HG03097 (cell line): ENCODE data around the gene MAGT1.
"Not testable (repeated sequence)": the region's sequence is repeated elsewhere in the genome, so short reads cannot be mapped to it uniquely, and the experiment has no call there.

Source experiments
- ATAC-seq: cut with Tn5 transposase; IDR thresholded peaks from one replicate; pipeline ENCODE4 v1.9.1; 2021; ENCODE audit not compliant: unreplicated experiment, low FRiP score

MAGT1 gene

GRCh38 chrX:77894921-77895886 is at the start of gene MAGT1:
TSS of gene MAGT1 (minus strand) at chrX:77895435. CDS start at chrX:77895410, 25 bp downstream.
- peak; percentile 82 for ATAC-seq

DNA sequence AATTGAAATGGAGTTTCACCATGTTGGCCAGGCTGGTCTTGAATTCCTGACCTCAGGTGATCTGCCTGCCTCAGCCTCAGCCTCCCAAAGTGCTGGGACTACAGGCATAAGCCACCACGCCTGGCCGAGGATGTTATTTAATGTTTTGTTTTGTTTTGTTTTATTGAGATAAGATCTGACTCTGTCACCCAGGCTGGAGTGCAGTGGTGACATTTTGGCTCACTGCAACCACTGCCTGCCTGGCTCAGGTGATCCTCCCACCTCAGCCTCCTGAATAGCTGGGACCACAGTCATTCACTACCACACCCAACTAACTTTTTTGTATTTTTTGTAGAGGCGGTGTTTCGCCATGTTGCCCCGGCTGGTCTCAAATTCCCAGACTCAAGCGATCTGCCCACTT is 49.8 kb upstream of the MAGT1 start:
- not testable (repeated sequence) for ATAC-seq

GRCh38 chrX:77938083-77938680 is 42.9 kb upstream of the MAGT1 start:
- ATAC-seq, result no peak

DNA sequence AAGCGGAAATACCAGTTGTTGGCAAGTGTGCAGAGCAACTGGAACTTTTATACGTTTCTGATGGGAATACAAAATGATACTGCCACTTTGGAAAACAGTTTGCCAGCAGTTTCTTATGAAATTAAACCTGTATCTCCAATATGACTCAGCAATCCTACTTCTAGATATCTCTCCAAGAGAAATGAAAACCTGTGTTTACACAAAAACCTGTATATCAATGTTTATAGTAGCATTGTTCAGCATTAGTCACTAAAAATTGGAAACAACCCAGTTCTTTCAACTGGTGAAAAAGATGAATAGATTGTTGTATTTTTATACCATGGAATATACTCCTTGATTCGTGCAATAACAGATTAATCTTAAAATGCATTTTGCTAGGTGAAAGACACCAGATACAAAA is 42.1 kb upstream of the MAGT1 start:
- no peak for ATAC-seq

DNA sequence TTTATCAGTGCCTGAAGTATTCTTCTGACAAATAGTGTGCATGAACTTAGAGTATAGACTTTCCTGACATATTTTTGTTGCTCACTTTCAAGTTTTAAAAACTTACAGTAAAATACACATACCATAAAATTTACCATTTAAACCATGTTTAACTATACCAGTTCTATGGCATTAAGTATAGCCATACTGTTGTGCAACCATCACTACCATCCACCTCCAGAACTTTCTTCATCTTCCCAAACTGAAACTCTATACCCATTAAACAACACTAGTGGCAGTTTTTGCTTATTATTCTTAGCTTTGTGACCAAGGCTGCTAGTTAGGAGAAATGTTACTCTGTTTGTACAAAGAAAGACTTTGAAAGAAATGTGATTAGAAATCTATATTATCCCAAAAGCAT is 41.1 kb upstream of the MAGT1 start:
- ATAC-seq, result no peak

DNA sequence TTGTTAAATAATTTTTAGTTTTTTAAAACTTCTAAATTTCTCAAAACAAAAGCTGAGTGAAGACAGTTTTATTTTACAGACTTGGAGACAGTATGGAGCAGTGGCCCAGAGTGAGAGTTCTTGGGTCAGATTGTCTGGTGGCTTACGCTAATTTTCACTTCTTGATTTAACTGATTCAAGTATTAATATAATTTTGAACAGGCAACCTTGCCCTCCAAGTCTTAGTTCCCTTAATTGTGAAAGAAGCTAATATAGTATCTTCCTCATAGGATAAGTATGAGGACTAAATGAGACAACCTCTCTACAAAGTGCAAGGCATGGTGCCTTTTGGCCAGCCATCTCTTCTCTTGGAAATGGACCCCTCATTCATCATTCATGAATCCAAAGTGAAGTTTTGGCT is 40.7 kb upstream of the MAGT1 start:
- no peak for ATAC-seq

DNA sequence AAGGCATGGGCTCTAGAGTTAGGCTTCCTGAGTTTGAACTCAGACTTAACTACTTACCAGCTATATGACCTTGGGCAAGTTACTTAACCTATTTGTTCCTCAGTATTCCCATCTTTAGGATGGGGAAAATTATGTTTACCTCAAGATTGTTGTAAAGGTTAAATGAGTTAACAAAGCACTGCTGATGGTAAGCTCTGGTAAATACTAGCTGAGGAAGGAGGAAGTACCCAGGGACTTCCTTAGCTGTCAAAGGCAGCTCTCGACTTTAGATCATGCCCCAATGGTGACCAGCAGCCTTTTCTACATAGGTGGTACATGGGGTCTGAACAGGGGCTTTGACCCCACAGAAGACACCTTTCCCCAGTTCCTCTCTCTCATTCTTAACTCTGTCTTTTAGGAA is 35.3 kb upstream of the MAGT1 start:
- ATAC-seq, result no peak

- ATAC-seq, result no peak
Observed at GRCh38 chrX:77925764-77926163, 30.5 kb upstream of the MAGT1 start.

DNA sequence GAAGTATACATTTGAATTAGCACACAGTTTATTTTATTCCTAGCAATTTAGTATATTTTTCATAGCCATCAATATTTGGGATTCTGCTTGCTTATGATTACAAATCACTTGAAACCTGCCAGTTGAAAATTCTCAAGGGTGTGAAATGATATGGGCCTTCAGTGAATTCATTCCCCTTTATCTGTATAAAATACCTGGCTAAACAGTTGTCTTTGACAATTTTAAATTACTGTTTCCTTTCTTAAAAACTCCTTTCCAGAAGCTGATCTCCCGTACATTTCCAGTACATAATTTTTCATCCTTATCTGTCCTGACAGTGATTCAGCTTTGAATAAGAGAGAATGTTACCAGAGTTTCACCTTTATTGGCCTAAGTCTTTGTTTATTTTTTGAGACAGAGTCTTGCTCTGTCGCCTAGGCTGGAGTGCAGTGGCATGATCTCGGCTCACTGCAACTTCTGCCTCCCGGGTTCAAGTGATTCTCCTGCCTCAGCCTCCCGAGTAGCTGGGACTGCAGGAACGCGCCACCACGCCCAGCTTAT is 29.2 kb upstream of the MAGT1 start:
- ATAC-seq, result no peak

GRCh38 chrX:77922787-77923186 is 27.6 kb upstream of the MAGT1 start:
- no peak for ATAC-seq

DNA sequence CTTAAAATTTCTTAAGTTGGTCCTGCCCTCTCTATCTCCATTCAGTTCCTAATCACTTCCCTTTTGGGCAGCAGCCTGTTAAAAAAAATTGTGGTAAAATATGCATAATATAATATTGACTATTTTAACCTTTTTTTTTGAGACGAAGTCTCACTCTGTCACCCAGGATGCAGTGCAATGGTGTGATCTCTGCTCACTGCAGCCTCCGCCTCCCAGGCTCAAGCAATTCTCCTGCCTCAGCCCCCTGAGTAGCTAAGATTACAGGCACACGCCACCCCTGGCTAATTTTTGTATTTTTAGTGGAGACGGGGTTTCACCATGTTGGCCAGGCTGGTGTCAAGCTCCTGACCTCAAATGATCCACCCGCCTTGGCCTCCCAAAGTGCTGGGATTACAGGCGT is 24.1 kb upstream of the MAGT1 start:
- not testable (repeated sequence) for ATAC-seq

DNA sequence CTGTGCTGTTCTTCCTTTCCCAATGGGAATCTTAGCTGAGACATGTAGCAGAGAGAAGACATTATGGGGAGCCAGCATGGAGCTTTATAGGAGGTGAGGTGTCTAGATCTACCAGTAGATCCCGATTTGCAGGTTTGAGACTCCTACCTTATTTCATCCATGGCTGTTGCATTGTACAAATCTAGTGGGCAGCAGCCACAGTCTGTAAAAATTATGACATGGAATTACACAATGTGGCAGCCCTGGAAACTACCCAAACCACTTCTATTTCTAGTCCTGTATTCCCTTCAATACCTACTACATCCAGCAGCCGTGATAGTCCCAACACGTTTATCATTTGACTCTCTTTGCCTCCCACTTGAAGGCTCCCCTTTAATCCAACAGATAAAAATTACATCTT is 23.3 kb upstream of the MAGT1 start:
- no peak for ATAC-seq

- ATAC-seq, result no peak
Observed at GRCh38 chrX:77917294-77917933, 22.2 kb upstream of the MAGT1 start.

GRCh38 chrX:77910108-77910840 is 15.0 kb upstream of the MAGT1 start, which contains the start of gene ATP7A:
TSS of gene ATP7A (plus strand) at chrX:77910693. CDS start at chrX:77971642, 60,949 bp downstream.
- peak; percentile 96 for ATAC-seq

DNA sequence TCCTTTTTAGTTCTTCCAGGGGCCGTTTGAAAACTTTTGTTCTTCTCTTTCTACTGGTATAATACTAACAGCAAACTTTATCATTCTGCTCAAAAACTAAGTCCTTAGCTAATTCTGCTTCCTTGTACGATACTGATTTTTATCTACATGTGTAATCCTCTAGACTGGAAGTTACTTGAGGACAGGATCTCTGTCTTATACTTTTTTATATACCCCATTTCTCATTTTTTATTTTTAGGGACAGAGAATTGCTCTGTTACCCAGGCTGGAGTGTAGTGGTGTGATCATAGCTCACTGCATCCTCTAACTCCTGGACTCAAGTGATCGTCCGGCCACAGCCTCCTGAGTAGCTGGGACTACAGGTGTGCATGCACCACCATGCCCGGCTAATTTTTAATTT is 6.3 kb upstream of the MAGT1 start:
- ATAC-seq, result no peak

DNA sequence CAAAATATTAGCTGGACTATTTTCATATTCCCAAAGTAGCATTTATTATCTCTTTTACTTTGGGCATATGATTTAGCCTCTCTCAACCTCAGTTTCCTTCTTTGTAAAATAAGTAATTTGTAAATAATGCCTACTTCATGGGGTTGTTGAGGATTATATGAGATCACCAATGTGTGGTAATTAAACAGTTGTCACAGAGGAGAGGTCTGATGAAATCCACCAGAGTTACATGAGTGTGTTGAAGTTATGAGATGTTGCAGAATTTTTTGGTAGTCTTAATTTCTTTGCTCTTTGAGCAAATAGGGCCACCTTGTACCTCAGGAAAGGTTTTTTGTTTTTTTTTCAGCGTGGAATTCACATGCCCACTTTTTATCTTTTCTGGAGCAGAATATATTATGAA is 5.5 kb upstream of the MAGT1 start:
- ATAC-seq, result no peak

DNA sequence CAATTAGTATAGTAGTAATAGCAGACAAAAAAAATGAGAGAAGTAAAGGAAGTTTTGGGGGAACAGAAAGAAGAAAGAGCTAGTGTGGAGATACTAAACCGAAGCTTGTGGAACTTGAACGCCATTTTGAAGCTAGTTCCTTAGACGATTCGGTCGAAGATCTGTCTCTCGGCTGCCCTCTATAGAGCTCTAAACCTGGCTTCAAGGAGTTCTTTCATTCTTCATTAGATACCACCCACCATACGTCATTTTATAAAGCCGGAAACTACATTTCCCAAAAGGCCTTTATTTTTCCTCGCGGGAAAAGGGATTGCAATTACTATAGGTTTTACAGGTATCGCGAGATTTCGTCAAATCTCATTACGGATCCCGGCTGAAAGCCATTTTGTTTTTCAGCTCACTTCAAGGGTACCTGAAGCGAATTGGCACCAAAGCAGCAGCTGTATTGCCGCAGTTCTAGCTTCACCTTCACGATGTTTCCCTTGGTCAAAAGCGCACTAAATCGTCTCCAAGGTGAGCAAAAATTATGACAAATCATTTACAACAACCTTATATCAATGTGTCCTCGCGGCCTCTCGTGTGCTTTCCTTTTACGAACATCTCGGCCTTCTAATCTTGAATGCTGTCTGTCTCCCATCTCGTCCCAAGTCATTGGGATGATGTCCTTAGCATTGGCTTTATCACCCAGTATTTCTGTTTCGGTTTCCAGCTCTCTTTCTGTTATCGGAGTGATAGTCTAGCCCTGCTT is 4.0 kb upstream of the MAGT1 start, which contains the start of gene COX7B:
TSS of gene COX7B (plus strand) at position 388 of the 748 bp plus-strand sequence. CDS start at position 474, 86 bp downstream.
- ATAC-seq, result peak; percentile 62

- ATAC-seq, result no peak
Observed at GRCh38 chrX:77893713-77894112, 1.5 kb downstream of the MAGT1 start.

GRCh38 chrX:77892887-77893286 is 2.3 kb downstream of the MAGT1 start:
- ATAC-seq, result no peak

- not testable (repeated sequence) for ATAC-seq
Observed at GRCh38 chrX:77881418-77881817, 13.8 kb downstream of the MAGT1 start.
